ENCODE results near the gene TAF15. TPM values are rescaled to one million over a fixed set of nuclear protein-coding genes. Genes with fewer than 3 reads are reported as not detected.

Gene TAF15
- total RNA-seq, 1 donor from 2014 or later: 243 TPM

DNA sequence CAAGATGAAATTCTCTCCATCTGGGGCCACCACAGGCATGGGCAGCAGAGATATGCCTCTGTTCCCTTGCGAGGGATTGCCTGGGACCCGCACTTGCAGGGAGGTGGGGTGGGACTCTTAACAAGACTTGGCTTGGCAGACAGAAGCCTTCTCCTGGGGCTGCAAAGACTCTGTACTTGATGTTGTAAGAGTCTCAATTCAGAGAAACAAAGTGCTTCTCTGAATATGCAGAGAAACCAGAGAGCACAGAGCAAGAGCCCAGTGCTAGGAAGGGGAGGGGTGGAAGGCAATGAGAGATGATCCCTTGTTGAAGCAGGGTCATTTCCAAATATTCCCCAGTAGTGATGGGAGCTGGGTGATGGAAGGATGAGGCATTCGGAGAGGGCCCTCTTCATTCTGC, 16.0 kb upstream of the TAF15 start:
- TF ChIP-seq, protein P1, sequence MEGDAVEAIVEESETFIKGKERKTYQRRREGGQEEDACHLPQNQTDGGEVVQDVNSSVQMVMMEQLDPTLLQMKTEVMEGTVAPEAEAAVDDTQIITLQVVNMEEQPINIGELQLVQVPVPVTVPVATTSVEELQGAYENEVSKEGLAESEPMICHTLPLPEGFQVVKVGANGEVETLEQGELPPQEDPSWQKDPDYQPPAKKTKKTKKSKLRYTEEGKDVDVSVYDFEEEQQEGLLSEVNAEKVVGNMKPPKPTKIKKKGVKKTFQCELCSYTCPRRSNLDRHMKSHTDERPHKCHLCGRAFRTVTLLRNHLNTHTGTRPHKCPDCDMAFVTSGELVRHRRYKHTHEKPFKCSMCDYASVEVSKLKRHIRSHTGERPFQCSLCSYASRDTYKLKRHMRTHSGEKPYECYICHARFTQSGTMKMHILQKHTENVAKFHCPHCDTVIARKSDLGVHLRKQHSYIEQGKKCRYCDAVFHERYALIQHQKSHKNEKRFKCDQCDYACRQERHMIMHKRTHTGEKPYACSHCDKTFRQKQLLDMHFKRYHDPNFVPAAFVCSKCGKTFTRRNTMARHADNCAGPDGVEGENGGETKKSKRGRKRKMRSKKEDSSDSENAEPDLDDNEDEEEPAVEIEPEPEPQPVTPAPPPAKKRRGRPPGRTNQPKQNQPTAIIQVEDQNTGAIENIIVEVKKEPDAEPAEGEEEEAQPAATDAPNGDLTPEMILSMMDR (IDR thresholded peaks at IDR 0.05): no peak
- POLR2A ChIA-PET: interaction anchor here (1.0 kb wide), 1 partner anchor 16 kb away, joined by 3 read pairs; the partner anchor contains the start of gene TAF15
- no peak overlapping the region for H3K4me3 Mint-ChIP-seq

DNA sequence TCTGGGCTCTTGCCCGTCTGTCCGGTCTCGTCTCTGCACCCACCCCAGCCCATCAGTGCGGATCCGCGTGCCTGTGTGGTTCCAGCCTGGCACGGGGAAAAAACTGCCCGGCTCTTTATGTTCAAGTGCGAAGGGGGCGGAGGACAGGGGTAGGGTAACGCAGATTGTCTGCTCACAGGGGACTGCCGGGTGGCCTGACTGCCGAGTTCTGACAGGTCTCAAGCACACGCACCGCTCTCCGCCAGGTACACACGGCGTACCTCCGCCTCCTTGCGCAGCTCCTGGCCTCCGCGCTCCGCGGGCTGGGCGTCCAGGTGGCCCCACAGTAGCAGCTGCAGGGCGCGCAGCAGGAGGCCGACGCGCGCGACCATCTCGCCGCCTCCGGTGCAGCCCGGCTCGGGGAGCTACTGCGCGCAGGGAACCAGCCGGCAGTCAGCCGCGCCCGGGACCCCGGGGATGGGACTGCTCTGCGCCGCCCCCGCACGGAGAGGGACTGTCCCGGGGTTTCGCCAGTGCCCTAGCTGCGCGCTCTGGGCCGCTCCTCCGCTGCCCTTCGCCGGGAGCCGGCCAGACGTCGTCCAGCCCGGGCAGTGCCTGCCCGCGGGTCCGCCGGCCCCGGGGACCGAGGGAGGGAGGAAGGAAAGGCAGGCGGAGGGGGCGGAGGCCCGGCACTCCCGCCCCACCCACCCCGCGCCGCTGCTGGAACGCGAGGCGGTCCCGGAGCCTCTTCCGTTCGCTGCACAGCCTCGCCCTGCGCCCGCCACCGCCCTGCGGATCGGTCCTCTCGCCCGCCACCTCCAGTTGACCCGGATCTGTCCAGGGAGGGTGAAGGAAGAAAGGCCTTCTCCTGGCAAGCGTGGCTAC, 14.0 kb upstream of the TAF15 start, which contains the start of gene MMP28:
Gene MMP28, minus strand, starts transcription at position 635 of the 864 bp plus-strand sequence. Its CDS starts 264 bp downstream, at position 371.
- Mint-ChIP-seq H3K27ac (no peak within 1 kb of the TSS), H3K36me3 (ENCODE audit: low read depth) (no peaks in the 10 kb centered on the region), H3K4me1 (peaks cover 17% of the 10 kb centered on the region), H3K4me3 (peak within 1 kb of the TSS; percentile 79), H3K9me3 (no peaks in the 10 kb centered on the region), H3K27me3 (peaks cover 43% of the 10 kb centered on the region)
- intact Hi-C loops (cut with micrococcal nuclease): loop anchor here (1.0 kb wide), 2 partner anchors 9 to 14 kb away; partner anchors contain the start of gene TAF15
- ChIA-PET POLR2A (interaction anchor here (0.7 to 2.8 kb wide), 2 partner anchors 14 to 31 kb away, joined by 3 to 15 read pairs; partner anchors contain the start of gene TAF15), CTCF (interaction anchor here (3.3 to 5.5 kb wide), 2 partner anchors 14 to 31 kb away, joined by 18 to 21 read pairs; partner anchors contain the start of gene TAF15)
- peak; percentile 83 for ATAC-seq (ENCODE audit: low read depth)
- peak; percentile 42 for DNase-seq
- TF ChIP-seq, protein P1 (IDR thresholded peaks at IDR 0.05): no peak

More for the DNA sequence above, 16.0 kb upstream of the TAF15 start:
- Mint-ChIP-seq H3K27ac (no peak overlapping the region), H3K9me3 (no peaks in the 10 kb centered on the region), H3K36me3 (ENCODE audit: low read depth) (no peaks in the 10 kb centered on the region), H3K27me3 (peaks cover 43% of the 10 kb centered on the region), H3K4me1 (peaks cover 16% of the 10 kb centered on the region)
- no peak for DNase-seq
- CTCF ChIA-PET: interaction anchor here (1.0 kb wide), 2 partner anchors 9 to 29 kb away, joined by 3 read pairs; no protein-coding TSS in a partner anchor
- intact Hi-C loops (cut with micrococcal nuclease): no loop called here
- no peak for ATAC-seq (ENCODE audit: low read depth)

DNA sequence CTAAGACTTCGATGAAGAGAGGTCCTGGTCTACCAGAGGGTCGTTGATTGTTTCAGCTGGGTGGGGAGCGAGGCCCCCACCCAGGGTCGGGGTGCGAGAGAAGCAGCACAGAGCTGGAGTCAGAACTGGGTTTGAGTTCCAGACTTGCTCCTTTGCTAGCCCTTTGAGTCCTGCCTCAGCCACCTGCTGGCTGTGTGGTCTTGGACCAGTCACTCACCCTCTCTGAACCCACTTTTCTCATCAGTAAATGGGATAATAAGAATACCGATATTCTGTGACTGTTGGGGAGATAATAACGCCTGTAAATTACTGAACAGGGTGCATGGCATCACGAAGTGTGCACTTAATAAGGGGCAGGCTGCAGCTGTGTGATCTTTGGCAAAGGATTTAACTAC, 13.4 kb upstream of the TAF15 start:
- Mint-ChIP-seq H3K27me3 (peaks cover 38% of the 10 kb centered on the region), H3K4me1 (peaks cover 21% of the 10 kb centered on the region), H3K36me3 (ENCODE audit: low read depth) (no peaks in the 10 kb centered on the region), H3K4me3 (peak overlapping the region; percentile 79), H3K9me3 (no peaks in the 10 kb centered on the region), H3K27ac (no peak overlapping the region)
- intact Hi-C loops (cut with micrococcal nuclease): loop anchor here (1.0 kb wide), 2 partner anchors 8 to 13 kb away; partner anchors contain the start of gene TAF15
- ChIA-PET CTCF (interaction anchor here (3.3 to 5.5 kb wide), 2 partner anchors 13 to 32 kb away, joined by 18 to 21 read pairs; partner anchors contain the start of gene TAF15), POLR2A (interaction anchor here (2.8 kb wide), 1 partner anchor 13 kb away, joined by 15 read pairs; the partner anchor contains the start of gene TAF15)
- ATAC-seq (ENCODE audit: low read depth) (no peak), DNase-seq (no peak)
- TF ChIP-seq, protein P1 (IDR thresholded peaks at IDR 0.05): no peak

DNA sequence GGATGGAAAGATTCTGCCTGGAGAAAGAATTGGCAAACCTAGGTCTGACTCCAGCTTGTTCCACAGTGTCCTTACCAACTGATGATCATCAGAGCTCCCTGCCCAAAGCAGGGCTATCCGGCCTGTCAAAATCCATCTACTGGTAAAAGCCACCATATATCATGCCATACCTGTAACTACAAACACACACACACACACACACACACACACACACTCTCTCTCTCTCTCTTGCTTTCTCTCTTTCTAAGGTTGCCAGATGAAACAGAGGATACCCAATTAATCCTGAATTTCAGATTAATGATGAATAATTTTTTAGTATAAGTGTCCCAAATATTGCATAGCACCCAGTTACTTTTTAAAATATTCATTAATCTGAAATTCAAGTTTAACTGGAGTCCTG, 12.3 kb upstream of the TAF15 start:
- no peak overlapping the region for H3K4me3 Mint-ChIP-seq

More for the DNA sequence above, 12.3 kb upstream of the TAF15 start:
- intact Hi-C loops (cut with micrococcal nuclease): no loop called here
- H3K36me3 Mint-ChIP-seq (ENCODE audit: low read depth): no peaks in the 10 kb centered on the region
- H3K4me1 Mint-ChIP-seq: peaks cover 31% of the 10 kb centered on the region
- CTCF ChIA-PET: interaction anchor here (3.3 to 5.5 kb wide), 2 partner anchors 12 to 33 kb away, joined by 18 to 21 read pairs; partner anchors contain the start of gene TAF15
- POLR2A ChIA-PET: interaction anchor here (0.7 to 2.8 kb wide), 3 partner anchors 12 to 554 kb away, joined by 3 to 15 read pairs (median 3); partner anchors contain the start of genes SLFN5 and TAF15
- no peak for ATAC-seq (ENCODE audit: low read depth)
- no peaks in the 10 kb centered on the region for H3K9me3 Mint-ChIP-seq
- TF ChIP-seq, protein P1 (IDR thresholded peaks at IDR 0.05): no peak
- no peak overlapping the region for H3K27ac Mint-ChIP-seq
- no peak for DNase-seq
- peaks cover 29% of the 10 kb centered on the region for H3K27me3 Mint-ChIP-seq
